Ramos (cell line): ENCODE data around the gene ST7.
"Not testable (repeated sequence)": the region's sequence is repeated elsewhere in the genome, so short reads cannot be mapped to it uniquely, and the experiment has no call there.

Source experiments
- in situ Hi-C: fragments of 300-500 bp; cut with MboI; formaldehyde crosslinking; loops from one replicate; pipeline ENCODE4 v1.14.3; 2022; ENCODE audit warnings: low sequenced_read_pairs; ENCODE audit not compliant: unreplicated experiment

ST7 gene

DNA sequence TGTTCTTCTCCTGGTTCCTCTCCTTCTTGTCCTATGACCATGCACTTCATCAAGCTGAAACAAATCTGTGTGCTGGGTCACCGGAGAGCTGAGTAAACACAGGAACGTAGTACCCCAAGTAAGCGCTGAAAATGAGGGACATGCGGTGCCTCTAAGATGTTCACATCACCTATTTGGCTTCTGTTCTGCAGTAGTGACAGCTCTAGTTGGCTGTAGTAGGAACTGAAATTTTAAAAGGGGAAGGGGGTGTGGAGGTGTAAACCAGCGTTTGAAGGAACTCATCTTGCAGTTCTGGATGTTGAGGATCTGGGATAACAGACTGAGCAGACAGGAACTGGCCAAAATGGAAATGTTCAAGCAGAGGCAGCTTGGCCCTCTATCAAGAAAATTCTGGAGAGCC, 284.3 kb downstream of the ST7 start:
- in situ Hi-C loops, result no loop called here

GRCh38 chr7:117238472-117238871, 285.2 kb downstream of the ST7 start:
- in situ Hi-C loops, result no loop called here

- in situ Hi-C loops, result no loop called here
These were observed 285.6 kb downstream of the ST7 start for GRCh38 chr7:117238937-117239336.

DNA sequence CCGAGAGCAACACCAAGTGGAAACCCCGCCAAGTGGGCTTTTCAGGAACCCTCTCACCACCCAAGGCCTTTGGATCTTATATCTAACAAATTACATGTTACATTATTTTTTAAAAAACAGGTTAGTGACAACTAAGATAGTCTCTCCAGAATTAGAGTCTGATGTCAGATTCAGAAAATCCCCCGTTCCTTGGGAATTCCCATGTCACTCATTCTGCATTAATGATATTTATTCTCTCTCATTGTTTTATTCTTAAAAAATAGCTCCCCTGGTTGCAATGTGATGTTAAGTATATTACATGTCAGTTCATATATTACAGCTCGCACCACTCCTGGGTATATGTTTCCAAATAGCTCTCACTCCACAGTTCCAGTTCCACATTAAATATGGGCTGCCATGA, 287.8 kb downstream of the ST7 start:
- in situ Hi-C loops, result no loop called here

DNA sequence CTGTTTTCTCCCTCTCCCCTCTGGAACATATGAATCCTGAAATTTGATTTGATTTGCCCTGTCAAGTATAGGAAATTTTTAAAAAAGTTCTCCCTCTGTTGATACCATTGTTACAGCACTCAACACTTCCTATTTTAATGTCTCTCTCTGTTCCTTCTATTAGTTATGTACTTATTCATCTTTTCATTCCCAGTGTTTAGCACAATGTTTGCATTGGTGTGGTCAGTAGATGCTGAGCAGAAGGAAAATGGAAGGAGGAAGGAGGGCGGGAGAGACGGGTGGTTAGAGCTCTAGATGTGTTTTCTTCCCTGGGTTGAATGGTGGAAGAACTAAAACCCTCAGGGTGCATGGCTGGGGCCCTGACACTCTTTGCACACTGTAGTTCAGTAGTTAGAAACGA, 290.1 kb downstream of the ST7 start:
- in situ Hi-C loops, result no loop called here

DNA sequence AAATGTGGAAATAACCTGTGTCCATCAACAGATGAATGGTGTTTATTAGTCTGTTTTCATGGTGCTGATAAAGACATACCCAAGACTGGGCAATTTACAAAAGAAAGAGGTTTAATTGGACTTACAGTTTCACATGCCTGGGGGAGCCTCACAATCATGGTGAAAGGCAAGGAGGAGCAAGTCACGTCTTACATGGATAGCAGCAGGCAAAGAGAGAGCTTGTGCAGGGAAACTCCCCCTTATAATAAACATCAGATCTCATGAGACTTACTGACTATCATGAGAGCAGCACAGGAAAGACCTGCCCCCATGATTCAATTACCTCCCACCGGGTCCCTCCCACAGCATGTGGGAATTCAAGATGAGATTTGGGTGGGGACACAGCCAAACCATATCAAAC, 292.4 kb downstream of the ST7 start:
- in situ Hi-C loops, result not testable (repeated sequence)

GRCh38 chr7:117247809-117248208, 294.5 kb downstream of the ST7 start:
- in situ Hi-C loops, result no loop called here

- in situ Hi-C loops, result no loop called here
These were observed 295.5 kb downstream of the ST7 start for GRCh38 chr7:117248829-117249228.

DNA sequence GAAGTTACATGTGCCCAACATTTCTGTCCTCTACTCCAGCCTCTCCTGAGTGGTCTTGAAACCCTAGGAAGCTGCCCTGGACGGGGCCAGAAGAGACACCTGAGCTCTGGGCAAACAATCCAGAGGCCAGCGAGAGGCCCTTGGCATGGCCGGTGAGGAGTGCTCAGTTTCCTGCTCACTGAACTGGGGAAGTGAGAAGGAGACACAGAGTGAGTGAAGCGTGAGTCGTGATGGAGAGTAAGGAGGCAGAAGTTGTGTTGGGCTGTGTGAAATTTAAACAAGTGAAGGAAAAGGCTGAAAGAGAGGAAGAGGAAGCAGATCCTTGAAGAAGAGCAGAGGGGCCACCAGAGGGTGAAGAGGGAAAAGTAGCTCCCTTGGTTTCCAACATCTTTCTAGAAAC, 296.4 kb downstream of the ST7 start:
- in situ Hi-C loops, result no loop called here

GRCh38 chr7:117250245-117250644, 296.9 kb downstream of the ST7 start:
- in situ Hi-C loops, result no loop called here

DNA sequence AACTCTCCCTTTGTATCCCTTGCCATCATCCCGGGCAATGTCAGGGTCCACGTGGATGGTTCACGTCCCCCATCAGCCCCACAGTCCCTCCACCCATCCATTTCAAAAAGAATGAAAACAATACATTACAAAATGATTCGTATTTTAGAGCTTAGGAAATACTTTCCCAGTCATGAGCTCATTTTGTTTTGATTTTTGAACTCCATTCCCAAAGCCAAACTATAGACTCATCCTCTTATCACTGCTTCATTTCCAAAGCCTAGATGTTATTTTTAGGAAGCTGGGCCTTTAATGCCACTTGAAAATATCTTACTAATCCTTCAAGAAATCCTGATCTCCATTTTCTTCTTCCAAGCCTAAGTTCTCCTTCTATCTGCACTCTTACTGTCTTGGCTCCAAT, 297.5 kb downstream of the ST7 start:
- in situ Hi-C loops, result no loop called here

GRCh38 chr7:117251687-117252086, 298.4 kb downstream of the ST7 start:
- in situ Hi-C loops, result no loop called here

GRCh38 chr7:117259615-117260014, 306.3 kb downstream of the ST7 start:
- in situ Hi-C loops, result no loop called here

DNA sequence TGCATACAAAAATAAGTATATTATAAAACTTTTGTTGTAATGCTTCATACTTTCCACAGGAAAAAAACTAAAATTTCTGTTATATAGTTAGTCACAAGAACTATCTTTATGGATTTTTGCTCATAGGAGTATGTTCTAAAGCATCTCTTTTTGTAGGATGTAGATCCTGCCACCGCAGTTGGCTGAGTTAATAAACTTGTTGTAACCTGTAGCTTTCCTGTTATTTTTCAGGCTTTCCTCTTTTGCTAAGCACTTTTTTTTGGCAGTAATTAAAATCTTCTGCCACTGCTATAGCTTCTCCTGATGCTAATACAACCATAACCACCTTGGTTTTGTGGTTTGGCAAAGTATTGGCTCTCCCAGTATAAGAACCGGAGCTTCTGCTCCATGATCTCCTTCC, 309.2 kb downstream of the ST7 start:
- in situ Hi-C loops, result no loop called here

GRCh38 chr7:117264716-117265115, 311.4 kb downstream of the ST7 start:
- in situ Hi-C loops, result no loop called here

DNA sequence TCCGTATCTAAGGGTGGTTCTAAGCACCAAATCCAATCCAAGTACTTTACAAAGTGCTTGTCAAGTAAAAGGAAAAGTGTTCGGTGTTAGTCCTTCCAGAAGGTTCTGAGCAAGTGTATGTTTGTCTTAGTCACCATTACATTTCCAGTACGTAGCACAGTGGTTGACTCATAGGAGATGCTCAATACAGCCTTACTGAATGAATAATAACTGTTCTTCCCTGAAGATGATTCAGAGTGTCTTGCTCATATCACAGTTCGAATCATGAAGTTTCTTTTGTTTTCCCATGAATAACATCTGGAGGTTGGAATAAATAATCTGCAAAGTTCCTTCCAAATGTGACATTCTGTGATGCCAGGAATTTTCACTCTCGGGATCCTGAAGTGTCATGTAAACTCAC, 316.1 kb downstream of the ST7 start:
- in situ Hi-C loops, result no loop called here

DNA sequence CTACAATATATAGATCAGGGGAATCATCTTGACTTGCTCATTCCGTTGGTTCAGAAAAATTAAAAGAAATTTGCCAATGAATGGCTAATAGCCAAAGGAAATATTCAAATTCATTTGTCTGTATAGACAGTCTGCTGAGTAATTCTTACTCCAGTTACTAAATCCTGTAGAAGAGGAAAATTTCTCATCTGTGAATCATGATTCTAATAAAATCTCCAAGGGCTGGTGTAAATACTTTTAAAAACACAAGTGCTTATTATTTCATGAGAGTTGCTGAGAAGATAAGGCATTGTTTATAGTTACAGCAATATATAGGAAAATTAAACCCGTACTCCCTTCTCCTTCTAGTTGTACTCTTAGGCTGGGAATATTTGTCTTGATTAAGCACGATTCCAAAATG, 316.6 kb downstream of the ST7 start:
- in situ Hi-C loops, result no loop called here

DNA sequence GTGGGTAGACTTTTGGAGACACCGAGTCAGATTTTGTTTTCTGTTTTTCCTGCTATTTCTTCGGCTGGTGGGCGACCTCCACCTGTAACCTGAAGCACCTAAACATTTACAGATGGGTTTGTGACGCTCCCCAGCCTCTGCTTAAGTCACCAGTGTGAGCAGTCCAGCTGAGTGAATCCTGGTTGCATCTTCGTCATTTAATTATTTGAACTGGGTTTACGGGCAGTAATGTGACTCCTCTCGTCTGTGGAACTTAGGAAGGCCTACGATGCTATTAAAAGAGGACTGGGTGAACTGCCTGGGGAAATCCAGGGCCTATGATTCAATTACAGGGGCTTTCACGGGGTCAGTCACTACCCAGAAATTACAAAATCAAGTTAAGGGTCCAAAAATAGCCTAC, 317.1 kb downstream of the ST7 start:
- in situ Hi-C loops, result no loop called here

- in situ Hi-C loops, result no loop called here
These were observed 318.3 kb downstream of the ST7 start for GRCh38 chr7:117271566-117271965.

DNA sequence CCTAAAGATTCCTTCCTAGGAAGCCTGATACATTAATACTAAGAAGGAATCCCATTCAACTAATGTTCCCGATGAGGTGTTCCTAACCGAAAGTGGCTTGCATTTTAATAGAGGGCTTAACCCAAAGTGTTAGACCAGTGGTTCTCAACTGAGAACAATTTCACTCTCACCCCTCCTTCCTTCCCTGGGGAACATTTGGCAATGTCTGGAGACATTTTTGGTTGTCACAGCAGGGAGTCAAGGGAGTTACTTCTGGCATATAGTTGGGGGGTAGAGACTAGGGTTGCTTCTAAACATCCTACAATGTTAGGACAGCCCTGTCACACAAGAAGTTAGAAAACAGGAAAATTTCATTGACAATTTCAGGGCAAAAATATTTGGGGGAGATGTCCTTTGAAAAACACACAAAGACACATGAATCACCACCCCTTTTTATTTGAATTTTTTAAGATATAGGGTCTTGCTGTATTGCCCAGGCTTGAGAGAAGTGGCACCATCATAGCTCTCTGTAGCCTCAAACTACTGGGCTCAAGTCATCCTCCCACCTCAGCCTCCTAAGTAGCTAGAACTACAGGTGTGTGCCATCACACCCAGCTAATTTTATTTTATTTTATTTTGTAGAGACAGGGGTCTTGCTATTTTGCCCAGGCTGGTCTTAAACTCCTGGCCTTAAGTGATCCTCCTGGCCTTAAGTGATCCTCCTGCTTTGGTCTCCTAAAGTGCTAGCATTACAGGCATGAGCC, 318.9 kb downstream of the ST7 start:
- in situ Hi-C loops, result no loop called here

- in situ Hi-C loops, result no loop called here
These were observed 320.0 kb downstream of the ST7 start for GRCh38 chr7:117273325-117273724.

- in situ Hi-C loops, result no loop called here
These were observed 320.5 kb downstream of the ST7 start for GRCh38 chr7:117273814-117274225.

GRCh38 chr7:117274951-117275350, 321.6 kb downstream of the ST7 start:
- in situ Hi-C loops, result no loop called here
